Left lung (tissue), 10 donors: ENCODE results near the gene NEGR1. TPM values are rescaled to one million over a fixed set of nuclear protein-coding genes. Genes with fewer than 3 reads are reported as not detected.

ENCODE experiments used
- ATAC-seq: fragments of 200-7000 bp; cut with Tn5 transposase; one replicate; pipeline ENCODE4 v1.9.1; 2020; ENCODE audit warnings: moderate library complexity
- DNase-seq, 4 donors: peaks; one replicate each; pipeline ENCODE4 v3.0.0-alpha.2; 2013 to 2020
- H3K27ac ChIP-seq, 2 donors: fragments of 200-600 bp; sonication (generic) in 1 of 2; one replicate each; pipeline versions ENCODE4 v1.5.0 to v1.8.0; 2020 to 2021
- H3K27me3 ChIP-seq, 2 donors: fragments of 200-600 bp; sonication (generic) in 1 of 2; one replicate each; pipeline versions ENCODE4 v1.5.0 to v1.8.0; 2020 to 2021
- H3K36me3 ChIP-seq, 2 donors: fragments of 200-600 bp; sonication (generic) in 1 of 2; one replicate each; pipeline versions ENCODE4 v1.5.0 to v1.8.0; 2020 to 2021
- H3K4me1 ChIP-seq, 2 donors: fragments of 200-600 bp; one replicate each; pipeline ENCODE4 v1.8.0; 2021
- H3K4me3 ChIP-seq, 2 donors: fragments of 200-600 bp; sonication (generic) in 1 of 2; one replicate each; pipeline versions ENCODE4 v1.5.0 to v1.8.0; 2020 to 2021; ENCODE audit warnings: mild to moderate bottlenecking in 1 of 2
- H3K9me3 ChIP-seq, 2 donors: fragments of 200-600 bp; sonication (generic) in 1 of 2; one replicate each; pipeline versions ENCODE4 v1.5.0 to v1.8.0; 2020 to 2021
- intact Hi-C, 2 donors: fragments of 100-400 bp; cut with DNase I; formaldehyde crosslinking; loops; one replicate each; pipeline versions ENCODE4 v1.11.2 to v1.14.2; 2022
- polyA plus RNA-seq, 6 donors: library from polyadenylated mRNA; unstranded; fragments of 120-200 nt; gene quantifications; one replicate each; pipeline ENCODE4 v1.2.1, GENCODE V29; 2013; ENCODE audit not compliant: insufficient read length in 6 of 6
- total RNA-seq, 2 donors: library from RNA; stranded (reverse); fragmentation: NEBNext Ultra II Directional; extraction: Animal tissue kit (Norgen Biotek cat#: 25700); gene quantifications; one replicate each; pipeline ENCODE4 v1.2.1, GENCODE V29; 2021
- TF ChIP-seq, protein P1 (sequence below), 2 donors: fragments of 200-600 bp; sonication (generic) in 1 of 2; IDR thresholded peaks; one replicate each; pipeline versions ENCODE4 v1.5.0 to v1.8.0; 2021; ENCODE audit warnings: antibody characterized with exemption in 2 of 2
- donor health status: DM: no; HTN: yes; CAD: no.
- donor health status: DM: no; HTN: no; CAD: no.

NEGR1 gene
- total and polyA plus RNA-seq, 8 donors, result 2.4 to 5.7 (median 3.5) TPM

DNA sequence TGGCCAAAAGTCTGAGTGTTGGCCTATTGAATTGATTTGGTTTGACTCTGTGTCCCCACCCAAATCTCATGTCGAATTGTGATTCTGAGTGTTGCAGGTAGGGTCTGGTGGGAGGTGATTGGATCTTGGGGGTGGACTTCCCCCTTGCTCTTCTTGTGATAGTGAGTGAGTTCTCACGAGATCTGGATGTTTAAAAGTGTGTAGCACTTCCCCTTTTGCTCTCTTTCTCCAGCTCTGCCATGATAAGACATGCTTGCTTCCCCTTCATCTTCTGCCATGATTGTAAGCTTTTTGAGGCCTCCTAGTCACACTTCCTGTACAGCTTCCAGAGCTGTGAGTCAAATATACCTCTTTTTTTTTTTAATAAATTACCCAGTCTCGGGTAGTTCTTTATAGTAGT is 904.5 kb downstream of the NEGR1 start:
- intact Hi-C loops, result no loop called here
- Histone ChIP-seq H3K36me3 (no peaks in the 10 kb centered on the region), H3K4me1 (no peaks in the 10 kb centered on the region), H3K27me3 (no peaks in the 10 kb centered on the region), H3K4me3 (no peak overlapping the region), H3K27ac (no peak overlapping the region), H3K9me3 (peaks cover 0 to 4% of the 10 kb centered on the region in 2 donors)
- TF ChIP-seq, protein P1, sequence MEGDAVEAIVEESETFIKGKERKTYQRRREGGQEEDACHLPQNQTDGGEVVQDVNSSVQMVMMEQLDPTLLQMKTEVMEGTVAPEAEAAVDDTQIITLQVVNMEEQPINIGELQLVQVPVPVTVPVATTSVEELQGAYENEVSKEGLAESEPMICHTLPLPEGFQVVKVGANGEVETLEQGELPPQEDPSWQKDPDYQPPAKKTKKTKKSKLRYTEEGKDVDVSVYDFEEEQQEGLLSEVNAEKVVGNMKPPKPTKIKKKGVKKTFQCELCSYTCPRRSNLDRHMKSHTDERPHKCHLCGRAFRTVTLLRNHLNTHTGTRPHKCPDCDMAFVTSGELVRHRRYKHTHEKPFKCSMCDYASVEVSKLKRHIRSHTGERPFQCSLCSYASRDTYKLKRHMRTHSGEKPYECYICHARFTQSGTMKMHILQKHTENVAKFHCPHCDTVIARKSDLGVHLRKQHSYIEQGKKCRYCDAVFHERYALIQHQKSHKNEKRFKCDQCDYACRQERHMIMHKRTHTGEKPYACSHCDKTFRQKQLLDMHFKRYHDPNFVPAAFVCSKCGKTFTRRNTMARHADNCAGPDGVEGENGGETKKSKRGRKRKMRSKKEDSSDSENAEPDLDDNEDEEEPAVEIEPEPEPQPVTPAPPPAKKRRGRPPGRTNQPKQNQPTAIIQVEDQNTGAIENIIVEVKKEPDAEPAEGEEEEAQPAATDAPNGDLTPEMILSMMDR (IDR thresholded peaks at IDR 0.05), result no peak
- no peak for ATAC-seq
- DNase-seq, result no peak

DNA sequence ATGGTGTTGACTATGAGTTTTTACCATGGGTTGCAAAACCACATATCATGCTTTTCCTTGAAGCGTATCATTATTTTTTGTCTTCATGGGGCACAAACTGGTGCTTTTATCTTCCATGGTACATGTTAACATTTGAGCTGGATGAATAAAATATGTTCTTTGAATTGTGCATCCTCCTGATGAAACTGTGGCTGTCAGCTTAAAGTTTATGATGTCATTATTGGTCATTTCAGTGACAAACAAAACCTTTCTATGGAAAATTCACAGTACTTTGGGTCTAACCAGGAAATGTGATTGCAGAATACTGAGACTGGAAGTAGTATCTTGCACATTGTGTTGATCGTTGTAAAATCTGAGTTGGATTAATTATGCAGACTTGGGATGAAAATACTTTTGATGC is 909.8 kb downstream of the NEGR1 start:
- ATAC-seq (no peak), DNase-seq (no peak)
- Histone ChIP-seq H3K27me3 (no peaks in the 10 kb centered on the region), H3K36me3 (no peaks in the 10 kb centered on the region), H3K27ac (no peak overlapping the region), H3K9me3 (peaks cover 0 to 1% of the 10 kb centered on the region in 2 donors), H3K4me1 (no peaks in the 10 kb centered on the region), H3K4me3 (no peak overlapping the region)
- TF ChIP-seq, protein P1 (IDR thresholded peaks at IDR 0.05), result no peak
- intact Hi-C loops, result no loop called here

DNA sequence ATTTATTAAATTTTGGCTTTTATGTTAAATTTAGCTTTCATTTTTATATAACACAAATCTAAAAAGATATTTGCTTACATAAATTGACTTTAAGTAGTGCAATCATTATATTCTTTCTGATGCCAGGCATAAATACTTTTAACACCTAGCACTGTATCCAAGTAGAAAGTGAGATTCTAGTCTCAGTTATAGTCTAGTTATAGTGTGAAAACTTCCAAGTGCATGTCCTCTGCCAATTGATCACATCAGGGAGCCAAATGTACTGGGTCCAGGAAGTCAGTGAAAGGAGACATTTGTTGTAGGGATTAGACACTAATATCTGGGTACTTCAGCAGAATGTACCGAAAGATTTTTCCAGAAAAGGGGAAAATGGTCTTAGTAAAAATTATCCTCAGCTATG is 910.8 kb downstream of the NEGR1 start:
- H3K9me3 ChIP-seq, result no peaks in the 10 kb centered on the region
- no peaks in the 10 kb centered on the region for H3K36me3 ChIP-seq
- ATAC-seq (no peak), DNase-seq (no peak)
- TF ChIP-seq, protein P1 (IDR thresholded peaks at IDR 0.05), result no peak
- H3K4me1 ChIP-seq, result no peaks in the 10 kb centered on the region
- intact Hi-C loops, result no loop called here
- H3K27ac ChIP-seq, result no peak overlapping the region
- no peak overlapping the region for H3K4me3 ChIP-seq
- H3K27me3 ChIP-seq, result no peaks in the 10 kb centered on the region

DNA sequence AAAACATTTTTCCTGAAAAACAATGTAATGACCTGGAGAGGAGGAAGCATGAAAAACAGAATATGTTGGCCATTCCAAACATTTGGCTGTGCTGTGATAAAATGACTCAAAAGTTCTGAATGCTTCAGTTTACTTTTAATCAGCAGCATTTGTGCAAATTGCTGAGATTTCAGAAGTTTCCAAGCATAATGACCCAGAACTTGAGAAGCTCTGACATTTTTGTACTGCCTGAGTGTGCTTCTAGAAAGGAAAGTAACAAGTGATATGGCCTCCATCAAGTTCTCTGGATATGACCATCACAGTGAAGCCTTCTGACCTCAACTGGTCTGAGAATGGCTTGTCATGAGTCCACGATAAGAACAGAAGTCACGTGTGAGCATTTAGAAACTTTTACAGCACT is 918.1 kb downstream of the NEGR1 start:
- no peaks in the 10 kb centered on the region for H3K36me3 ChIP-seq
- no peaks in the 10 kb centered on the region for H3K27me3 ChIP-seq
- no peak for DNase-seq
- H3K27ac ChIP-seq, result no peak overlapping the region
- intact Hi-C loops, result no loop called here
- peaks cover 0 to 6% of the 10 kb centered on the region in 2 donors for H3K9me3 ChIP-seq
- TF ChIP-seq, protein P1 (IDR thresholded peaks at IDR 0.05), result no peak
- H3K4me3 ChIP-seq, result no peak overlapping the region
- H3K4me1 ChIP-seq, result peaks cover 0 to 7% of the 10 kb centered on the region in 2 donors
- no peak for ATAC-seq

DNA sequence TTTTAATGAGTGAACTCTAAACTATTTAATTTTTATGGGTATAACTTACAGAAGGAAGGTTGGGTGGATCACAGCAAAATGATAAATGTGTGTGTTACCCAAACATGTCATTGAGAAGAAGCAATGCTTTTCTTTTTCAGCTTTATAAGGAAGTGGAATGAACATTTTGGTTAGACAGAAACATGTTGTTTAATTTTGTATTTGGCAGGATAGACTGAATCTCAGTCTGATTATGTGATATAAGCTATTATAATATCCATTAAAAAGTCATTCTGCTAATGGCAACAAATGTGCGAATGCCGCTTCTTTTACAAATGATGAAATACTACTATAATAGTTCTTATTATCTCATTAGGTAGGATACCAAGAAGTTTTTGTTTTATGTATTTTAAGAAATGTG is 919.6 kb downstream of the NEGR1 start:
- TF ChIP-seq, protein P1 (IDR thresholded peaks at IDR 0.05), result no peak
- no peaks in the 10 kb centered on the region for H3K36me3 ChIP-seq
- no peaks in the 10 kb centered on the region for H3K27me3 ChIP-seq
- H3K27ac ChIP-seq, result no peak overlapping the region
- H3K4me3 ChIP-seq, result no peak overlapping the region
- peaks cover 0 to 7% of the 10 kb centered on the region in 2 donors for H3K4me1 ChIP-seq
- peaks cover 0 to 8% of the 10 kb centered on the region in 2 donors for H3K9me3 ChIP-seq
- ATAC-seq (no peak), DNase-seq (peak in 2 of 4 donors; percentile 47 to 57)
- intact Hi-C loops, result no loop called here
